ENCODE results near the gene RGL2. TPM values are rescaled to one million over a fixed set of nuclear protein-coding genes. Genes with fewer than 3 reads are reported as not detected.

Gene RGL2
- total and polyA plus RNA-seq, 10 of the 15 experiments (the other 5 are each of a cell fraction or from before 2014, with no cell fraction given) = 0.84 to 21.2 (median 6.8) TPM

GRCh38 chr6:33299237-33299944 lies 649 bp upstream of the RGL2 start (continued):
- peak; percentile 96 for TF ChIP-seq ZBED1 (IDR thresholded peaks at IDR 0.05; ENCODE audit: borderline replicate concordance)
- no peak for TF ChIP-seq ZZZ3 (IDR thresholded peaks at IDR 0.05; ENCODE audit: control insufficient read depth, insufficient read length, low read depth)
- peak; percentile 53; the same call in 1 of the 2 replicates for TF ChIP-seq STAT1 (conservative IDR thresholded peaks at IDR 0.05)
- no peak for TF ChIP-seq CBX5 (IDR thresholded peaks at IDR 0.05; ENCODE audit: low read depth)
- no peak for TF ChIP-seq MYB (IDR thresholded peaks at IDR 0.05; ENCODE audit: borderline replicate concordance, low read depth, low read length)
- no peak for TF ChIP-seq SMAD1 (IDR thresholded peaks at IDR 0.05; ENCODE audit: low read depth, partially characterized antibody)
- TF ChIP-seq SMAD5 (IDR thresholded peaks at IDR 0.05; ENCODE audit: low read depth) = no peak; the same call in 1 of the 2 replicates
- no peak for TF ChIP-seq HDAC2 (IDR thresholded peaks at IDR 0.05)
- peak; percentile 79; the same call in 1 of the 2 replicates for TF ChIP-seq DPF2 (IDR thresholded peaks at IDR 0.05)
- peak; percentile 54; the same call in 1 of the 2 replicates for TF ChIP-seq NFIC (IDR thresholded peaks at IDR 0.05; ENCODE audit: low read depth, low read length)
- TF ChIP-seq ZBTB33 (IDR thresholded peaks at IDR 0.05) = 0 out of 2 replicates have a peak, but pooled peaks have one; percentile 52
- no peak for TF ChIP-seq CUX1 (IDR thresholded peaks at IDR 0.05; ENCODE audit: insufficient replicate concordance, low read depth, low read length)
- TF ChIP-seq PAX8 (IDR thresholded peaks at IDR 0.05) = no peak
- TF ChIP-seq NR2C2 (IDR thresholded peaks at IDR 0.05; ENCODE audit: borderline replicate concordance, control insufficient read depth, insufficient read length, low read depth) = no peak
- no peak for TF ChIP-seq KDM1A (IDR thresholded peaks at IDR 0.05; ENCODE audit: borderline replicate concordance)
- no peak for TF ChIP-seq REST (IDR thresholded peaks at IDR 0.05; ENCODE audit: low read depth, low read length)
- no peak for TF ChIP-seq BCL11A (IDR thresholded peaks at IDR 0.05; ENCODE audit: low read depth, low read length)
- TF ChIP-seq MTA2 (IDR thresholded peaks at IDR 0.05; ENCODE audit: low read depth) = peak; percentile 63; the same call in 1 of the 2 replicates
- TF ChIP-seq MLLT1 (IDR thresholded peaks at IDR 0.05) = peak; percentile 88
